HUES6 (cell line): ENCODE results near the gene SMARCB1.

ENCODE experiments used
- H3K27ac ChIP-seq: 2 replicates; pipeline ENCODE4 v1.7.0; 2013; ENCODE audit warnings: low read depth, mild to moderate bottlenecking, low read length, inconsistent platforms
- H3K27me3 ChIP-seq: 2 replicates; pipeline ENCODE4 v1.6.1; 2013; ENCODE audit warnings: low read length; ENCODE audit not compliant: control insufficient read depth, insufficient read depth
- H3K36me3 ChIP-seq: 2 replicates; pipeline ENCODE4 v1.6.1; 2013; ENCODE audit warnings: low read length; ENCODE audit not compliant: control insufficient read depth, insufficient read depth
- H3K4me1 ChIP-seq: 2 replicates; pipeline ENCODE4 v1.6.1; 2013; ENCODE audit warnings: low read length; ENCODE audit not compliant: control insufficient read depth, insufficient read depth
- H3K4me3 ChIP-seq: 2 replicates; pipeline ENCODE4 v1.5.1; 2013; ENCODE audit warnings: low read depth, low read length
- H3K9ac ChIP-seq: one replicate; pipeline ENCODE4 v1.6.1; 2013; ENCODE audit warnings: mild to moderate bottlenecking, low read length
- H3K9me3 ChIP-seq: 2 replicates; pipeline ENCODE4 v1.6.1; 2013; ENCODE audit warnings: low read depth, low read length; ENCODE audit not compliant: control insufficient read depth, insufficient read depth

The SMARCB1 gene

GRCh38 chr22:23790819-23791737, 4.3 kb downstream of the SMARCB1 start:
- Histone ChIP-seq H3K36me3 (peaks cover 54% of the 10 kb centered on the region), H3K9me3 (no peaks in the 10 kb centered on the region), H3K9ac (no peak overlapping the region), H3K27me3 (no peaks in the 10 kb centered on the region), H3K27ac (no peak overlapping the region), H3K4me3 (no peak overlapping the region), H3K4me1 (peaks cover 22% of the 10 kb centered on the region)

DNA sequence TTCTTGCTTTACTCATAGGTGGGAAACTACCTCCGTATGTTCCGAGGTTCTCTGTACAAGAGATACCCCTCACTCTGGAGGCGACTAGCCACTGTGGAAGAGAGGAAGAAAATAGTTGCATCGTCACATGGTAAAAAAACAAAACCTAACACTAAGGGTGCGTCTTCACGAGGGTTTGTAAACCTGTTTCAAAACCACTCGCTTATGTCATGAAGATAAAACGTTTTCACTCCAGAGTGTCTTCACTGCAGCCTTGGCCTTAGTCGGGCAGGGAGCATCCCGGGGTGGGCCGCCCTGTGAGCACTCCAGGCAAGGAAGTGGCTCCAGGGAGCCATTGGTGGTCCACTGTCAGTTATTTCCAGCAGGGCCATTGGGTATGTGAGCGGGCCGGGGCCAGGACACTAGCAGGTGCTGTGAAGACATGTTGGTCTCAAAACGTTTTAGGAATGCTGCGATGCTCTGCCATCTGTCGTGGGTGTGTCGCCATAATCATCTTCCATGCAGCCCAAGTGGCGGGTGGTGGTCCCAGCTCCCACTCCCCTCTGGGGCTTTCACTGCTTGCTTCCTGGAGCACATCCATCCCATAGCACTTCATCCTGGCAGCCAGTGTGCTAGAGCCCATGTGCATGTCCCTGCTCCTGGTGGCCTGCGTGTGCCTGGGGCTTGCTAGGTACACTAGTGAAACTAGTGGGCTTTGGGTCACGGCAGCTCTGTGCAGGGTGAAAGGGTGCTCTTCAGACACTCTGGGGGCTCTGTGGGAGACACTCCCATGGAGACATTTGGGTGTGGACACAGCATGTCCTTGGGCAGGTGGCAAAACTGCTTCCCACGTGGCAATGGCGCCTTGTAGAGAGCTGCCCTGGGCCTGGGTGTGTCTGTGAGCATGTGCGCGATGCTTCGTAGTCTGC, 5.2 kb downstream of the SMARCB1 start:
- Histone ChIP-seq H3K4me3 (no peak overlapping the region), H3K27me3 (no peaks in the 10 kb centered on the region), H3K27ac (no peak overlapping the region), H3K4me1 (peaks cover 16% of the 10 kb centered on the region), H3K9ac (no peak overlapping the region), H3K9me3 (no peaks in the 10 kb centered on the region), H3K36me3 (peaks cover 62% of the 10 kb centered on the region)

GRCh38 chr22:23793326-23793725, 6.6 kb downstream of the SMARCB1 start:
- no peak overlapping the region for H3K27ac ChIP-seq

DNA sequence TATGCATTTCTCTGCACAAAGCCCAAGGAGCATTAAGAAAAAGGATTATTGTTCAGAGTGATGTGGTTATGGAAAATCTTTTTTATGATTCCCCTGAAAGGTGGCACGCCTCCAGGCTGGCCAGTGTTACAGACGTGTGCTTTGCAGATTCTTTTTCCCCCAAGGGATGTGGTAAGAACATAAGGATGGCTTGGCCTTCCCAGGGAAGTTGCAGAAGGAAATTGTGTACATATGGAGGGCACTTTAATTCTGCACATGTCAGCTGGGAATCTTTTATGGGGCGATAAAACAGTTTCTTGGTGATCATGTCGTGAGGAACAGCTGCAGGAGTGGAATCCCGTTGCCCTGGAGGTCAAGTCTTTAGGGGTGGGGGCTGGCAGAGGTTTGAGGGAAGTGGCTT, 9.7 kb downstream of the SMARCB1 start:
- no peak overlapping the region for H3K4me3 ChIP-seq
- H3K4me1 ChIP-seq: no peaks in the 10 kb centered on the region

More at GRCh38 chr22:23793326-23793725, 6.6 kb downstream of the SMARCB1 start:
- Histone ChIP-seq H3K9ac (peak overlapping the region; percentile 17), H3K4me3 (no peak overlapping the region), H3K9me3 (no peaks in the 10 kb centered on the region), H3K4me1 (peaks cover 16% of the 10 kb centered on the region), H3K36me3 (peaks cover 70% of the 10 kb centered on the region), H3K27me3 (no peaks in the 10 kb centered on the region)

DNA sequence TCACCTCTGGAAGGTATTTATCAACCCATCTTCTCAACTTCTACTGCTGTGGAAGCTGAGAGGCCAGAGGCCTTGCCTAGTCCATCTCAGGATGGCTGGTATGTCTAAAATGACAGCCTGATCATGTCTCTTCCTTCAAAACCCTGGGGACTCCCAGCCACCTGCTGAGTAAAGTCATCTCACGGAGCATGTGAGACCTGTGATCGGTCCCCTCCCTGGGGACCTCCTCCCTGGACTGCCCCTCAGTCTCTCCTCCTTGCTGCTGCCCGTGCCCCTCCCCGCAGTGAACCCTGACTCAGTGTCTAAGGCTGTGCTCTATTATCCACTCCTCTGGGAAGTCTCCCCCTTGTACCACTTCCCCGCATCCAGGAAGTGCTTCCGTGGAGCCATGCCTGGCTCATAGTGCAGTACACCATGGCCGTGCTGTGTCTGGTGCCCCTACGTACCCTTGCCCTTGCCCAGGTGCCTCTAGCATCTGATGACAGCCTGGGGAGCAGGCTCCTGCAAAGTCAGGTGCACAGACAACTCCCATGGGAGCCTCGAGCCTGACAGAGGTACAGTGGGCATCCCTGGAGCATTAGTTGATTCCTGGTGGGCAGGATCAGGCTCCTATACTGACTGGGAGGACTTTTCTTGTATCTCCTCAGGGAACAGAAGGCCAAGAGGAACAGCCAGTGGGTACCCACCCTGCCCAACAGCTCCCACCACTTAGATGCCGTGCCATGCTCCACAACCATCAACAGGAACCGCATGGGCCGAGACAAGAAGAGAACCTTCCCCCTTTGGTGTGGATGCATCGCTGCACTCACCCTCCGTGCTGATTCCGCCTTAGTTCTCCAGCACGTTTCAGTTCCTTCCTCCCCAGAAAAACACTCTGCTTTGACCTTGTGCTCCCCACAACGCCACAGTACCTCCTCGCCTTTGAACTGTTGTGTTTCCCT, 13.8 kb downstream of the SMARCB1 start:
- no peaks in the 10 kb centered on the region for H3K27me3 ChIP-seq
- H3K4me3 ChIP-seq: no peak overlapping the region
- H3K27ac ChIP-seq: no peak overlapping the region
- no peaks in the 10 kb centered on the region for H3K9me3 ChIP-seq
- peaks cover 82% of the 10 kb centered on the region for H3K36me3 ChIP-seq
- H3K9ac ChIP-seq: no peak overlapping the region
- H3K4me1 ChIP-seq: no peaks in the 10 kb centered on the region

More for the DNA sequence above, 9.7 kb downstream of the SMARCB1 start:
- H3K27me3 ChIP-seq: no peaks in the 10 kb centered on the region
- peaks cover 81% of the 10 kb centered on the region for H3K36me3 ChIP-seq
- no peak overlapping the region for H3K9ac ChIP-seq
- H3K9me3 ChIP-seq: no peaks in the 10 kb centered on the region
- H3K27ac ChIP-seq: no peak overlapping the region

DNA sequence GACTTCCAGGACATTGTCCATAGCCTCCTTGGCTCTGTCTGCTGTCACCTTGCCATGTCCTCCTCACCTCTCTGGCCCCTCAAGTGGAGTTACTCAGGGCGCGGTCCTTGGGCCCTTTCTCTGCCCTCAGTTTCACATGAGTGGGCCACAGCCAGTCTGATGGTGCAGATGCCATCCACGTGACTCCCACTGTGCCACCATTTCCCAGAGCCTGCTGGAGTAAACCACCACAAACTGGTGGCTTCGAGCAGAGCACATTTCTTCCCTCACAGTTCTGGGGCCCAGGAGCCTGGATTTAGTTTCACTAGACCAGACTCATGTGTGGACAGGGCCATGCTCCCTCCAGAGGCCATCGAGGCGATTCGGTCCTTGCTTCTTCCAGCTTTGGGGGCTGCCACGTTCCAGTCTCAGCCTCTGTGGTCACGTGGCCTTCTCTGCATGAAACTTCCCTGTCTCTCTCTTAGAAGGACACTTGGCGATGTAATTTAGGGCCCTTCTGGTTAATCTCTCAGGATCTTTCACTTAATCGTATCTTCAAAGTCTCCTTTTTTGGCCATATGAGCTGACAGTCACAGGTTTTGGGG, 14.6 kb downstream of the SMARCB1 start:
- Histone ChIP-seq H3K4me1 (no peaks in the 10 kb centered on the region), H3K4me3 (no peak overlapping the region), H3K27me3 (no peaks in the 10 kb centered on the region), H3K9ac (no peak overlapping the region), H3K27ac (no peak overlapping the region), H3K9me3 (no peaks in the 10 kb centered on the region), H3K36me3 (peaks cover 82% of the 10 kb centered on the region)

DNA sequence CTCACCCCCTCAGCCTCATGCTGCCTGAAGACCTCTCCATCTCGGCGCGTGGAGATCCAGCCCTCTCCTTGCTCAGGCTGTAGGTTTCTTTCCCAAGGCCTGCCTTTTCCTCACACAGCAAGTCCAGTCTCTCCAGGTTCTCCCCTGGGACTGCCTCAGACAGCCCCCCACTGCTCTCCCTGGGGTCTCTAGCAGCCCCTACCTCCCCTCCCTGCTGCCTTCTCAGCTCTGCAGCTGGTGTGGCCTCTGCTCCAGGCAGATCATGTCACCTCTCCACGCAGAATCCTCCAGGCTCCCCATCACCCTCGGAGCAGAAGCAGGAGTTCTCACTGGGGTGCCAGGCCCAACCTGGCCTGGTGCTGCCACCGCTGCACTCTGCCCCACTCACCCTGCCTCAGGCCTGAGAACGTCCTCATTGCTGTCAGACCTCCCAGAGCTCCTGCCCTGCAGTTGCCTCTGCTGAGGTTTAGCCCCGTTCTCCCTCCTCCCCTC, 15.2 kb downstream of the SMARCB1 start:
- H3K36me3 ChIP-seq: peaks cover 83% of the 10 kb centered on the region
- no peaks in the 10 kb centered on the region for H3K27me3 ChIP-seq
- no peaks in the 10 kb centered on the region for H3K9me3 ChIP-seq
- H3K4me3 ChIP-seq: no peak overlapping the region
- H3K9ac ChIP-seq: no peak overlapping the region
- no peak overlapping the region for H3K27ac ChIP-seq
- H3K4me1 ChIP-seq: no peaks in the 10 kb centered on the region

GRCh38 chr22:23803001-23803819, 16.4 kb downstream of the SMARCB1 start:
- no peak overlapping the region for H3K4me3 ChIP-seq
- H3K9ac ChIP-seq: no peak overlapping the region
- no peaks in the 10 kb centered on the region for H3K4me1 ChIP-seq
- H3K9me3 ChIP-seq: no peaks in the 10 kb centered on the region
- H3K36me3 ChIP-seq: peaks cover 79% of the 10 kb centered on the region
- H3K27ac ChIP-seq: no peak overlapping the region
- H3K27me3 ChIP-seq: no peaks in the 10 kb centered on the region

DNA sequence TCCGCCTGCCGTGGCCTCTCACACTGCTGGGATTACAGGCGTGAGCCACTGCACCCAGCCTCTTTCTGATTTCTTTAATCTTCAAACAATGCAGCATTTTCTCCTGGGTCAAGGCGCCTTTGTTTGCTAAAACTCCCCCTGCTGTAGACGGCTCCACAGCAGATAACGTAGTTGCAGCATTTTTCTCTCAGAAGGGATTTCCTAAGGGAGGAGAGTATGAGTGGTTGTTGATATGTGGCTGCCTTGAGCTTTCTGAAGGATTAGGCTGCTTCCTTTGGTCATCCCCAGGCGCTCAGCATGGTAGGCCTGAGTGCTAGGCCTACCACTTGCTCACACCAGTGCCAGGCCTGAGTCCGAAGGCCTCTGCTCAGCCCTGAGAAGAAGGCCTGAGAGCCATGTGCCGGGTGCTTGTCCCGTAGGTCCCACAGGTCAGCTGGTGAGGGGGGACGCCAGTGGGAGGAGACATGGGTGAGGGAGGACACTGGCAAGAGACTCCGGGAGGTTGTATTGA, 18.1 kb downstream of the SMARCB1 start:
- Histone ChIP-seq H3K27me3 (no peaks in the 10 kb centered on the region), H3K4me3 (no peak overlapping the region), H3K36me3 (peaks cover 73% of the 10 kb centered on the region), H3K9me3 (no peaks in the 10 kb centered on the region), H3K27ac (no peak overlapping the region), H3K9ac (no peak overlapping the region), H3K4me1 (no peaks in the 10 kb centered on the region)
